ENCODE data around the gene ZNF333. TPM values are rescaled to one million over a fixed set of nuclear protein-coding genes. Genes with fewer than 3 reads are reported as not detected.

ZNF333 gene
- total RNA-seq, 2 donors from 2014 or later: 5.3 to 7.3 TPM

- intact Hi-C loops (cut with DNase I, micrococcal nuclease): loop anchor here in 1 of 2 donors (5.0 kb wide), 1 partner anchor 114 kb away; the partner anchor contains the start of gene NDUFB7
- no peak for ATAC-seq
- peak in 1 of 2 donors; percentile 34 for DNase-seq
These were observed 3.4 kb upstream of the ZNF333 start for GRCh38 chr19:14686411-14686810.

- intact Hi-C loops (cut with DNase I, micrococcal nuclease): no loop called here
- no peak for ATAC-seq
- DNase-seq: no peak
These were observed 4.9 kb downstream of the ZNF333 start for GRCh38 chr19:14694641-14695266.

GRCh38 chr19:14695471-14695870 is 5.6 kb downstream of the ZNF333 start:
- intact Hi-C loops (cut with DNase I, micrococcal nuclease): no loop called here
- DNase-seq (no peak), ATAC-seq (no peak)

- no peak for ATAC-seq
These were observed 9.8 kb downstream of the ZNF333 start for GRCh38 chr19:14699641-14700040.

GRCh38 chr19:14700711-14701375 is 11.0 kb downstream of the ZNF333 start:
- intact Hi-C loops (cut with DNase I, micrococcal nuclease): no loop called here
- no peak for ATAC-seq
- no peak for DNase-seq

More at GRCh38 chr19:14699641-14700040, 9.8 kb downstream of the ZNF333 start:
- intact Hi-C loops (cut with DNase I, micrococcal nuclease): no loop called here
- DNase-seq: no peak

- no peak for DNase-seq
- ATAC-seq: no peak
- intact Hi-C loops (cut with DNase I, micrococcal nuclease): no loop called here
These were observed 14.0 kb downstream of the ZNF333 start for GRCh38 chr19:14703833-14704232.

GRCh38 chr19:14704450-14704849 is 14.6 kb downstream of the ZNF333 start:
- DNase-seq: no peak
- no peak for ATAC-seq
- intact Hi-C loops (cut with DNase I, micrococcal nuclease): no loop called here

- ATAC-seq: no peak
- intact Hi-C loops (cut with DNase I, micrococcal nuclease): no loop called here
These were observed 26.0 kb downstream of the ZNF333 start for GRCh38 chr19:14715841-14716240.

GRCh38 chr19:14718522-14719116 is 28.8 kb downstream of the ZNF333 start:
- intact Hi-C loops (cut with DNase I, micrococcal nuclease): no loop called here
- ATAC-seq (no peak), DNase-seq (no peak)

More at GRCh38 chr19:14715841-14716240, 26.0 kb downstream of the ZNF333 start:
- no peak for DNase-seq

- DNase-seq: no peak
- ATAC-seq: no peak
- intact Hi-C loops (cut with DNase I, micrococcal nuclease): no loop called here
These were observed 29.3 kb downstream of the ZNF333 start for GRCh38 chr19:14719162-14719561.

- intact Hi-C loops (cut with DNase I, micrococcal nuclease): no loop called here
- ATAC-seq (no peak), DNase-seq (no peak)
These were observed 32.3 kb downstream of the ZNF333 start for GRCh38 chr19:14722127-14722526.

- no peak for ATAC-seq
- DNase-seq: no peak
- intact Hi-C loops (cut with DNase I, micrococcal nuclease): no loop called here
These were observed 38.7 kb downstream of the ZNF333 start for GRCh38 chr19:14728595-14728994.

GRCh38 chr19:14731200-14731599 is 41.4 kb downstream of the ZNF333 start:
- no peak for DNase-seq
- intact Hi-C loops (cut with DNase I, micrococcal nuclease): no loop called here
- no peak for ATAC-seq

GRCh38 chr19:14732510-14732909 is 42.7 kb downstream of the ZNF333 start:
- intact Hi-C loops (cut with DNase I, micrococcal nuclease): no loop called here
- no peak for ATAC-seq
- no peak for DNase-seq

GRCh38 chr19:14733574-14733973 is 43.7 kb downstream of the ZNF333 start:
- ATAC-seq (no peak), DNase-seq (no peak)
- intact Hi-C loops (cut with DNase I, micrococcal nuclease): no loop called here

- DNase-seq: no peak
- ATAC-seq: no peak
- intact Hi-C loops (cut with DNase I, micrococcal nuclease): no loop called here
These were observed 46.1 kb downstream of the ZNF333 start for GRCh38 chr19:14735915-14736314.

GRCh38 chr19:14746886-14747285 is 57.0 kb downstream of the ZNF333 start:
- intact Hi-C loops (cut with DNase I, micrococcal nuclease): no loop called here
- ATAC-seq (no peak), DNase-seq (no peak)

- intact Hi-C loops (cut with DNase I, micrococcal nuclease): no loop called here
- ATAC-seq (no peak), DNase-seq (no peak)
These were observed 58.8 kb downstream of the ZNF333 start for GRCh38 chr19:14748601-14749000.

- intact Hi-C loops (cut with DNase I, micrococcal nuclease): no loop called here
- ATAC-seq: peak; percentile 96
- peak in 1 of 2 donors; percentile 11 for DNase-seq
These were observed 69.0 kb downstream of the ZNF333 start for GRCh38 chr19:14758816-14759215.

- intact Hi-C loops (cut with DNase I, micrococcal nuclease): no loop called here
- no peak for DNase-seq
- ATAC-seq: no peak
These were observed 71.8 kb downstream of the ZNF333 start for GRCh38 chr19:14761607-14762006.

Measured in left colon (tissue), 2 donors.